Lung (tissue), 12 donors: ENCODE data around the gene RSPH1. TPM values are rescaled to one million over a fixed set of nuclear protein-coding genes. Genes with fewer than 3 reads are reported as not detected.

Source experiments
- ATAC-seq: fragments of 200-7000 bp; cut with Tn5 transposase; one replicate; pipeline ENCODE4 v1.9.1; 2020; ENCODE audit warnings: moderate number of reproducible peaks; ENCODE audit not compliant: insufficient read depth, low FRiP score
- DNase-seq, 3 donors: peaks; one replicate each; pipeline ENCODE4 v3.0.0-alpha.2; 2013 to 2017
- H3K27ac ChIP-seq, 2 donors: one replicate each; pipeline ENCODE4 v1.5.1; 2013; ENCODE audit warnings: mild to moderate bottlenecking in 2 of 2, moderate library complexity in 2 of 2, control low read depth in 1 of 2, inconsistent platforms in 1 of 2, low read depth in 1 of 2, low read length in 1 of 2
- H3K27me3 ChIP-seq, 3 donors: one replicate each; pipeline ENCODE4 v1.5.1; 2013; ENCODE audit warnings: low read length in 2 of 3; ENCODE audit not compliant: control insufficient read depth in 3 of 3, insufficient read depth in 3 of 3
- H3K36me3 ChIP-seq, 4 donors: one replicate each; pipeline ENCODE4 v1.5.1; 2013; ENCODE audit warnings: low read length in 4 of 4, mild to moderate bottlenecking in 1 of 4, moderate library complexity in 1 of 4; ENCODE audit not compliant: control insufficient read depth in 4 of 4, insufficient read depth in 4 of 4
- H3K4me1 ChIP-seq, 5 donors: one replicate each; pipeline ENCODE4 v1.5.1; 2013; ENCODE audit warnings: low read length in 5 of 5, mild to moderate bottlenecking in 2 of 5, moderate library complexity in 1 of 5; ENCODE audit not compliant: control insufficient read depth in 5 of 5, insufficient read depth in 5 of 5
- H3K4me3 ChIP-seq: one replicate; pipeline ENCODE4 v1.5.1; 2013; ENCODE audit warnings: mild to moderate bottlenecking, control low read depth, moderate library complexity
- H3K9ac ChIP-seq, 2 donors: one replicate each; pipeline ENCODE4 v1.5.1; 2013; ENCODE audit warnings: low read length in 2 of 2, control low read depth in 1 of 2; ENCODE audit not compliant: insufficient read depth in 1 of 2
- H3K9me3 ChIP-seq, 4 donors: one replicate each; pipeline ENCODE4 v1.5.1; 2013; ENCODE audit warnings: low read length in 3 of 4, mild to moderate bottlenecking in 1 of 4, moderate library complexity in 1 of 4; ENCODE audit not compliant: control insufficient read depth in 4 of 4, insufficient read depth in 3 of 4
- WGBS, 2 donors: extraction: QIAGEN DNeasy Blood & Tissue Kit; methylation state at CpG; one replicate each; pipeline ENCODE4 v1.1.7; 2013; 5-methylcytosine and 5-hydroxymethylcytosine counted together
- polyA plus RNA-seq, 2 donors: library from polyadenylated mRNA; stranded (reverse); fragments of 200-250 nt; gene quantifications; one replicate each; pipeline ENCODE4 v1.2.1, GENCODE V29; 2013
- total RNA-seq, 2 donors: library from RNA; depleted of rRNA in 1 of 2; stranded (reverse); fragments of >200 nt in 1 of 2; gene quantifications; one replicate each; pipeline ENCODE4 v1.2.1, GENCODE V29; 2014 to 2021
- TF ChIP-seq, protein P1 (sequence below): IDR thresholded peaks from 2 replicates; pipeline ENCODE4 v1.5.1; 2012; ENCODE audit warnings: mild to moderate bottlenecking; ENCODE audit errors: control extremely low read depth, extremely low read depth
- donor health status: control.
- donor health status: control.
- donor health status: Bipolar disorder and iron deficiency.
- donor health status: healthy.
- donor health status: DM: yes; HTN: yes; CAD: no.

RSPH1 gene
- total and polyA plus RNA-seq, 4 donors = 17.6 to 46.9 (median 27.7) TPM

DNA sequence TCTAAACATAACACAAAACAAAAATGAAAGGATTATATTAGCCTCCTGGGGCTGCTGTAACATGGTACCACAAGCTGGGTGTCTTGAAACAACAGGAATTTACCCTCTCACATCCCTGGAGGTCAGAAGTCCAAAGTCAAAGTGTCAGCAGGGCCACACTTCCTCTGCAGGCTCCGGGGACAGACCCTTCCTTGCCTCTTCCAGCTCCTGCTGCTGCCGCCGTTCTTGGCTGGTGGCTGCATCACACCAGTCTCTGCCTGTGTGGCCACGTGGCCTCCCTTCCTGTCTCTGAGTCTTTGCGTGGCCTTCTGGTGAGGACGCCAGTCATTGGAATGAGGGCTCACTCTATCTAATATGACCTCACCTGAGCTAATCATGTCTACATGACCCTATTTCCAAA lies 25.8 kb upstream of the RSPH1 start:
- TF ChIP-seq, protein P1, sequence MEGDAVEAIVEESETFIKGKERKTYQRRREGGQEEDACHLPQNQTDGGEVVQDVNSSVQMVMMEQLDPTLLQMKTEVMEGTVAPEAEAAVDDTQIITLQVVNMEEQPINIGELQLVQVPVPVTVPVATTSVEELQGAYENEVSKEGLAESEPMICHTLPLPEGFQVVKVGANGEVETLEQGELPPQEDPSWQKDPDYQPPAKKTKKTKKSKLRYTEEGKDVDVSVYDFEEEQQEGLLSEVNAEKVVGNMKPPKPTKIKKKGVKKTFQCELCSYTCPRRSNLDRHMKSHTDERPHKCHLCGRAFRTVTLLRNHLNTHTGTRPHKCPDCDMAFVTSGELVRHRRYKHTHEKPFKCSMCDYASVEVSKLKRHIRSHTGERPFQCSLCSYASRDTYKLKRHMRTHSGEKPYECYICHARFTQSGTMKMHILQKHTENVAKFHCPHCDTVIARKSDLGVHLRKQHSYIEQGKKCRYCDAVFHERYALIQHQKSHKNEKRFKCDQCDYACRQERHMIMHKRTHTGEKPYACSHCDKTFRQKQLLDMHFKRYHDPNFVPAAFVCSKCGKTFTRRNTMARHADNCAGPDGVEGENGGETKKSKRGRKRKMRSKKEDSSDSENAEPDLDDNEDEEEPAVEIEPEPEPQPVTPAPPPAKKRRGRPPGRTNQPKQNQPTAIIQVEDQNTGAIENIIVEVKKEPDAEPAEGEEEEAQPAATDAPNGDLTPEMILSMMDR = no peak
- no peak overlapping the region for H3K4me3 ChIP-seq
- no peak overlapping the region for H3K27ac ChIP-seq
- no peak overlapping the region for H3K9ac ChIP-seq
- no peaks in the 10 kb centered on the region for H3K9me3 ChIP-seq
- H3K36me3 ChIP-seq = peaks cover 0 to 13% (median 8%) of the 10 kb centered on the region in 4 donors
- H3K27me3 ChIP-seq = no peaks in the 10 kb centered on the region
- DNase-seq (no peak), ATAC-seq (no peak)
- H3K4me1 ChIP-seq = peaks cover 4 to 35% (median 11%) of the 10 kb centered on the region in 5 donors
- 69 to 83% methylated on average over 6 of the region's 6 CpGs for WGBS, 2 donors

DNA sequence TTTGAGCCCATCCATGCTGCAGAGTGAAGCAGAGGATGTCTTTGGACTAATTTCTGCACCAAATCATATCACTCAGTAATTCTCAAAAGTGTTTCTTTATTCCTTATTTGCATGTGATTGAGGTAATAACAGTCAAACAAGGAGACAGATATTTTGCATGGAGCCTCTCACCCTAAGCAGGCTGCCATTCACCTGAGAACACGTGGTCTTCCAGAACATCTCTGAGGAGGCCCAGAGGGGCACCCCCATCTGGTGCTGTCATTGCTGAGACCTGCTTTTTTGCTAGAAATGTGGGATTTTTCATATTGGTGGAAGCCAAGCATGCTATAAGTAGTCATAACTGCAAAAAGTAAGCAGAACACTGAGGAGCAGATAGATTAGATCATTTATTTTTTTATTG lies 25.4 kb upstream of the RSPH1 start:
- Histone ChIP-seq H3K9ac (no peak overlapping the region), H3K36me3 (peaks cover 0 to 13% (median 8%) of the 10 kb centered on the region in 4 donors), H3K27ac (no peak overlapping the region)

DNA sequence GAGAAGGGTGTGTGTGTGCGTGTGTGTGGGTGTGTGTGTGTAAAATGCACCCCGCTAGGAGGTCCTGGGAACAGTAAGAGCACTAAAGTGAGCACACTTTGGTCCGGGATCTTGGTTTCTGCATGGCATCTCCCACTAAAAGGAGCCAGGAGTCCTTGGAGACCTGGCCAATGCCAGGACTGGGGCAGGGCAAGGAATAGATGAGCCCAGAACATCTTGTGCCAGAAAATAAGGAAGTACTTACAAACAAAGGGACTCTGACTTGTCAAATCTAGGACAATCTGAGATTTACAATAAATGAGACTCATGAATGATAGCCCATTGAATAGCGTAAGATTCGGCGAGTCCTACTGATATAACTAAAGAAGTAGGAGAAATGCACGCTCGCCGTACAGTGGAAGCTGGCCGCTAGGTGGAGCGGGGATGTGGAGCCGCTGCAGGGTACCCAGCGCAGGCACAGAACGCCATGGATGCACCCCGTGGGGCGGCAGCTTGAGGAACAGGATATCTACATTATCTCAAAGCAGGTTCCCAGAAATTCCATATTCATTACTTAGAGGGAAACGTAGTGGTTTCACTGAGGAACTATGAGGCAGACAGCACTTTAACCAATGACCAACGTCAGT lies 24.7 kb upstream of the RSPH1 start:
- no peak overlapping the region for H3K4me3 ChIP-seq
- 90 to 92% methylated on average over 18 of the region's 18 CpGs for WGBS, 2 donors
- peaks cover 0 to 13% (median 8%) of the 10 kb centered on the region in 4 donors for H3K36me3 ChIP-seq
- no peak overlapping the region for H3K27ac ChIP-seq
- no peak overlapping the region for H3K9ac ChIP-seq
- no peak for DNase-seq
- H3K27me3 ChIP-seq = no peaks in the 10 kb centered on the region
- H3K9me3 ChIP-seq = no peaks in the 10 kb centered on the region
- peaks cover 4 to 27% (median 11%) of the 10 kb centered on the region in 5 donors for H3K4me1 ChIP-seq
- TF ChIP-seq, protein P1 = no peak
- ATAC-seq = no peak

More for the DNA sequence above, 25.4 kb upstream of the RSPH1 start:
- H3K4me3 ChIP-seq = no peak overlapping the region
- no peaks in the 10 kb centered on the region for H3K9me3 ChIP-seq
- 87 to 89% methylated on average over 1 of the region's 1 CpG for WGBS, 2 donors
- H3K27me3 ChIP-seq = no peaks in the 10 kb centered on the region
- H3K4me1 ChIP-seq = peaks cover 4 to 31% (median 11%) of the 10 kb centered on the region in 5 donors
- ATAC-seq (no peak), DNase-seq (no peak)
- TF ChIP-seq, protein P1 = no peak
